B cell (primary cell): Measurements from ENCODE around the gene TEKT5.

Source experiments
- CTCF ChIP-seq: fragments of 200-600 bp; IDR thresholded peaks from one replicate; pipeline ENCODE4 v1.8.0; 2022; ENCODE audit warnings: antibody characterized with exemption, mild to moderate bottlenecking
- EZH2 ChIP-seq: IDR thresholded peaks from 2 replicates; pipeline ENCODE4 v1.6.1; 2012; ENCODE audit warnings: borderline replicate concordance, low read depth, mild to moderate bottlenecking, moderate library complexity, low read length; ENCODE audit not compliant: insufficient read depth, poor library complexity, severe bottlenecking

GRCh38 chr16:10598157-10598556 is 96.6 kb downstream of the TEKT5 start:
- TF ChIP-seq CTCF (no peak), EZH2 (no peak)
